Stimulated activated naive CD4-positive, alpha-beta T cell (primary cell): ENCODE data around the gene SAMD14.

ENCODE experiments used
- DNase-seq, 6 experiments: peaks; one replicate each; lab custom pipeline; 2025; lab: John Stamatoyannopoulos, UW

Gene SAMD14

DNA sequence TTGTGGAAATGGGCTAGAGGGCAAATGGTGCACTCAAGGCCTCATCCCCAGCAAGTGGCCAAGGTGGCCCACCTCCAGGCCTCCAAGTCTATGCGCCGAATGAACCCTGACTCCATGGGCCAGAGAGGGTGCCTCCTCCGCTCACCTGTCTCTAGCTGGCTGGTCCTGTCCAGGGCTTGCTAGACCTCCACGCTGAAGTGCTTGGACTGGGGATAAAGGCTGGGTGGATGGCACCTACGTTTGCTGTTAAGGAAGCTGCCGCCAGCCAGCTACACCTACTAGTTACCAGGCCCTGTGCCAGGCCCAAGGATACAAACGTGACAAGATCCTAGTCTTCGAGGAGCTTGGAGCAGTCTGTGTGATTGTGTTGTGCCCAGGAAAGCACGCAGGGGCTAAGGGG is 35.1 kb upstream of the SAMD14 start:
- no peak for DNase-seq

DNA sequence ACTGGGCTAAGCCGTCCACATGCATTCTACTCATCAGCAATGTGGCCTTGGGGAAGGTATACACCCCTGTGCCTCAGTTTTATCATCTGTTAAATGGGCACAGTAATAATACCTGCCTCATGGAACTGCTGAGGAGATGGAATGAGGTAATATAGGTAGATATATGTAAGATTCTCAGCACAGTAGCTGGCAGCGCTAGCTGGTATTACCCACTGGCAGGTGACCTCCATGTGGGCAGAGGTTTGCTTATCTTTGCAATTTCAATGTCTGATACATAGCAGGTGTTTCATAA is 34.7 kb upstream of the SAMD14 start:
- DNase-seq: no peak

DNA sequence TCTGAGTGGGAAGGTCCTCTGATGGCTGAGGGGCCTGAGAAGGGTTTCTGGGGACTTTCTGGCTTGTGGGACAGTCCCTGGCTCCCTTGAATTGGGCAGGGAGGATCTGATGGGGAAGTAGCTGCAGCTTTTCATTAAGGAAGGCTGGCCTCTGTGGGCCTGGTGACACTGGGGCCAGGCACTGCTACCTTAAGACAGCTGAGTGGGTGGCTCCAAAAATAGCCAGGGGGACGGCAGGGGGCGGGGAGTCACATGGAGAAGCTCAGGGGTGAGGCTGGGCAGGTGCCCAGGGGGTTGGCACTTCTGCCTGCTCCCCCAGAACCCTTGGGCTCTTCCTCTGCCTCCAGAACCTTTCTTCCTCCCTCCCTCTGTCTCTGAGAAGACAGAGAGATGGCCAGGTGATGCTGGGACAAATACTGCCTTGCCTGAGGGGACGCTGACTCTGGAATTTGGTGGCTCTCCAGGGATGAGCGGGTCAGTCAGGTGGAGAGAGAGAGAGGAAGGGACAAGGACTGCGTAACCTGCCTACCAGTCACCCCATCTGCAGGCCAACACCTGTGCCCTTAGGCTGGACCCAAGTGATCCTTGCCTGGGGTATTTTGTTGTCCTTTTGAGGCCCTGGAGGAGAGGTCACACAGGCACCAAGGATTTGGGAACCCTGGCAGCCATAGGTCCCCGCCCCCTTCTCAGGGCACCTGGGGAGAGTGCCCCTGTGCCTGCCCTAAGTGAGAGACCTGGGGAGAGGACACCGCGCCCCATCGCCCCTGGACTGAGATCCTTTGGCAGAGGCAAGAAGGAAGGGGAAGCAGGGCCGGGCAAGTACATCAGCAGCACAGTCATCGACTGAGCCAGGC is 34.1 kb upstream of the SAMD14 start:
- no peak for DNase-seq

DNA sequence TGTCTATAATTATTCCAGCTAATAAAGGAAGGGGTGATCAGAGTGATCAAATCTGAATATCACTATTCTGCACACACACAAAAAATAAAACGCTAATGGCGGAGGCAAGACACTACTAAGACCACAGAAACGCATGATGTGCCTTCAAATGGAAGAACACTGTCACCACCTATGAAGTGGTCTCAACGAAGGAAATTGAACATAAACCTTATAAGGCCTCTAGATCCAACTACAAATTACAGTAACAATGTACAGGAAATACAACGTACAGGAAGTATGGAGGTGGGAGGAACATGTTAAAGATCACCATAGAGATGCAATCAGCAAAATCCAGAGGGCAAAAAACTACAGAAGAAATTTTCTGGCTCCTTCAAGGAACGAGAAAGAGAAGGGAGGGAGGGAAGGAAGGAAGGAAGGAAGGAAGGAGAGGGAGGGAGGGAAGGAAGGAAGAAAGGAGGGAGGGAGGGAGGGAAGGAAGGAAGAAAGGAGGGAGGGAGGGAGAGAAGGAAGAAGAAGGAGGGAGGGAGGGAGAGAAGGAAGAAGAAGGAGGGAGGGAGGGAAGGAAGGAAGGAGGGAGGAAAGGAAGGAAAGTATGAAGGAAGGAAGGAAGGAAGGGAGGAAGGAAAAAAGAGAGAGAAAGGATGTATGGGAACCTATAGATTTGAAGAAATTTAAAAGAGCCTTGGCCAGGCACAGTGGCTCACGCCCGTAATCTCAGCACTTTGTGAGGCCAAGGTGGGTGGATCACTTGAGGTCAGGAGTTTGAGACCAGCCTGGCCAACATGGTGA is 32.7 kb upstream of the SAMD14 start:
- peak in 3 of 6 experiments; percentile 22 to 53 (median 25) for DNase-seq

DNA sequence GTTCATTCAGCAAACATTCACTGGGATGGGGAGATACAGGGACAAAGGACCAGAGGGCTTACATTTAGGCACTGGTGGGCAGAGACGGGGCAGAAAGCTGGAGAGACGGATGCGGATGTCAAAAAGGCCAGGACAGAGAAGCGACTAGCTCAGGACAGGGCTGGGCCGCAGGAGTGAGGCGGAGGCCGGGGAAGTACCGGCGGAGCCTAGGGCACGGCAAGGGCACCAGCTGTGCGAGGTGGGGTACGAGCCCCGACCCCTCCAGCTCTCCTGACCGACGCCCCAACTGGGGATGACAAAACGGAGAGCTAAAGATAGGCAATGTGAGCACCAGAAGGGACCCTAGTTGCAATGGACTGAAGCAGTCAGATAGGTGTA is 31.9 kb upstream of the SAMD14 start:
- no peak for DNase-seq

DNA sequence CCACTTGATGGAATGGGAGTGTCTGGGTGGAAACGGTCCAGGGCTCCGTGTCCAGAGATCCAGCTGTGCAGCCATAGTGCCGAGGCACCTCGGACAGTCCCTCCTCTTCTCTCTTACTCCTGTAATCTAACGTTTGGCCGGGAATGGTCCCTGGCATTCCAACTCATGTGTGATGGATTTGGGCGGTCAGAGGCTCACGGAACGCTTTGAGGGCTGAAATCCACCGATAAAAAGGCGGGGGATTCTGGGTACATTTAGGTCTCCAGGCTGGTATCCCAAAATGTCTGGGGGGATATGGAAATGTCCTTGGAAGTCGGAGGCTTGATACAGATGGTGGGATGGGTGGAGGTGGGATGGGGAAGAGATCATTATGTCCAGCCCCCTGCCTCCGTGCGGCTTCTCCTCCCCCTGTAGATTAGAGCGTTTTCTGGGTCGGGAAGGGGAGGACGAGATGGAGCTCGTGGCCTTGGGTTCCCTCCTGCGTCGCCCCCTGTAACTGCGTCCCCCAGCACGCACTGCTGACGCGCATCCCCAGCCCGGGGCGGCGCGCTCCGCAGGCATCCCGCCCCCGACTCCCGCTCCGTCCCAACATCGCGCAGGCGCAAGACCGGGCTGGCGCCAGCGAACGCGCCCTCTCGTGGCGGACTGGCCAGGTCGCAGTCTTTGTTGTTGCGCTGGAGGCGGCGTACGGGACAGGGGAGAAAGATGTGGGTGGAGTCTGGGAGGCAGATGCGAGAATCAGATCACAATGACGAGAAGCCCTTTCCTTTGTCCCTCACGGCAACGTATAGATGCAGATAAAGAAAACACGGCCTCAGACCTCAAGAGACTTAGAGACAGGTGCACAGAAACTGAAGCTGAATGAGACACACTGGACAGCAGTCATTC is 31.3 kb upstream of the SAMD14 start:
- peak; percentile 86 to 93 (median 92) for DNase-seq

DNA sequence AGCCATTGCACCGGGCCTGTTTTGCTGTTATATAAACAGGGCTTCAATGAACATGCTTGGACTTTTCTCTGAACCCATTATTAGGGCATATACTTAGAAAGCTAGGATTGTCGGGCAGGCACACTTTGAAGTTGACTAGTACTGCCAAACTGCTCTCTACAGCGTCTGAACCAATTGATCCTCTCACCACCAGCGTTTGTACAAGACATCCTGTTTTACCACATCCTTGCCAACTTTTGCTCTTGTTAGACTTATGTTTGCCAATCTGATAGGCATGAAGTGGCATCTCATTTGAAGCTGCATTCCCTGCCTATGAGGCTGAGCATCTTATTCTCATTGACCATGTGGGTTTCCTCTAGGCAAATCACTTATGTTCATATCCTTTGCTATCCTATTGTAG is 27.9 kb upstream of the SAMD14 start:
- peak in 1 of 6 experiments; percentile 5 for DNase-seq

DNA sequence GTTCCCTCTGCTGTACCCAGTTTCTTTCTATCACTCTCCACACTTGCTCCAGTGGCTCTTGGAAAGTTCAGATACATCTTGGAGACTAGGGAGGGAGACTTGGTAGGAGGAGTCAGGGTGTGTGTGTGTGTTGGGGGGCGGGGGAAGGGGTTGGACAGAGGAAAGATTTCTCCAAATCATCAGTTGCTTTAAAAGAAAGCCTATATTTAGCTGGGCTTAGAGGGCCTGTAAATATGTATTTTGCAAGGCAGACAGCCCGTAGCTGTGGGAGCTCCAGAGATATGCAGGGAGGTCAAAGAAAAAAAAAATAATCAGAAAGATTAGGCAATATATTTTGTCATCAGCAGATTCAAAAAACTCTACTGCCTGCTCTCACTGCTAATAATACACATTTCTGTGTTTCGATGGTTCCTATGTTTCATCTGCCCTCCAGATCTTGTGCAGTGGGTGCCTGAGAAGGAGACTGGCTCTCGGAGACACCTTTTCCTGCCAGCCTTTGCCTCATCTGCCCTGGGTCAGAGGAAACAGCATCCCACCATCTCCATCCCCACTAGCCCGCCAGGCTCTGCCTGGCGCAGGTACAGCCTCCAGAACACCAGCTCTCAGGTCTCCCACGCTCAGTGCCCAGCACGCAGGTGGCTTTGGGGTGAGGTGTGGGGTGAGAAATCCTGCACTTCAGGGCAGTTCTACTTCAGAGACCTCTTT is 25.3 kb upstream of the SAMD14 start:
- no peak for DNase-seq

DNA sequence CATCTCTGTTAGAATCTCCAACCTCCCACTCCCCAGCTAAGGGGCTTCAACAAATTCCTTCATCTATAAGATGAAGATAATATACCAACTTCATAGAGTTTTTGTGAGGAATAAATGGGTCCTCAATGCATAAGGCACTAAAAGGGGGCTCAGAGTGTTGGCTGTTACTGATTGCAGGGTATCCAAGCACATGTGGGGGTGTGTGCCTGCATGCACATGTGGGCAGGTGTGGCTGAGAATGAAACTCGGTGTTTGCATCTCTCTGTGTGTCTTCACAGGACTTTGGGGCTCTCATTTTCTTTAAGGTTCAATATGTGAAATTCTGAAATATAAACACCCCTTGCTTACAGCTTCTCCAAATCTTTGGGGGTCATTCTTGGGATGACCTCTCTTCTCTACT is 24.6 kb upstream of the SAMD14 start:
- DNase-seq: no peak

DNA sequence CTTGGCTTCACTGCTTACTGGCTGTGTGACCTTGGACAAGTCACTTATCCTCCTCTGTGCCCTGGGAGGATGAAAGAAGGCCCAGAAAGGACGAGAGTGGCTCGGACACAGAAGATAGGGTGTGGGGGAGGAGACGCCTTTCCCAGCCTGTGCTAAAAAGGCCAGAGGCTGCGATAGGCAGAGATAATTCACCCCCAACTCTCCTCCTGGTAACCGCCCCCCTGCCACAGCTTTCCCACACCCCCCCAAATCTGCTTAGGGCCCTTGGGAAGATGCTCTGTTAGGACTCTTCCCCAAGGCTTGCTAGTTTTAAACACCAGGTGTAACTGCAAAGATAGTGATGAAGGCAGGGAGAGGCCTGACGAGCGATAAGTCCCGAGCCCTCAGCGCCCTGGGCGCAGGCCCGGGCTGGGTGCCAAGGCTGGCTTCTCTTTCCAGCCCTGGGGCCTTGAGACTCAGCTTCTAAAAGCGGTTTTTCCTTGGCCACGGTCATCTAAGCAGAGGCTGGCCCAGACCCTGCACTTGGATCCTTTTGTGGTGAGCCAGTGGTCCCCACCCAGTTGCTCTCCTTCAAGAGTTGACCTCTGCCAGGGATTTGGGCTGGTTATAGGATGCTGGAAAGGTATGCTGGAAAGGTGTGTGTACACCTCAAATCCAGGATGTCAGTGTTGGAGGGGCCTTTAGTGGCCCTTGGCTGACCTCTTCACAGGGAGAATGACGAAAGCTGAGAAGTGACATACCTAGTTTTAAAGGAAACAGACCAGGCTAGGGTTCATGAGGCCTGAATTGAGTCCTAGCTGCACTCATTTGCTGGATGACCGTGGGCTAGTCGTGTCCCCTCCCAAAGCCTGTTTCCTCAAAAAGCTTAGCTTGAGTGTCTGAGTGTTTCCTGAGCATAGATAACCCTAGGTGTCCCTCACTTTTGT is 24.0 kb upstream of the SAMD14 start:
- no peak for DNase-seq

DNA sequence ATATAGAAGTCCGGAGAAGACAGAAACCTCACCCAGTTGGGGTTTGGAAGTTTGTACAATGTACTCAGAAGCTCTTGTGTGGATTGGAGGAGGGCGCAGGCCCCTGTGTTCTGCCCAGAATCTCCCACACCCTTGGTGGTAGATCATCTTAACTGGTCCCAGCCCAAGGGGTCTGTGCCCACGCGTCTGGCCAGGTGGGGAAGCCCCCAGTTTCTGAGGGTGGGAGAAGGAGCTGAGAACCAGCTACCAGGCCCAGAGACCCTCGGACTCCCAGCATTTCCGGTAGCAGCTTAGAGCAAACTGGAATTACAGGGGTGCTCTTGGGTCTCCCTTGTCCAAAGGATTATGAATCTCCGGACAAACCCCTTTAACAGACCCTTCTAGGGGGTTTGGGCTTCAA is 22.8 kb upstream of the SAMD14 start:
- no peak for DNase-seq

DNA sequence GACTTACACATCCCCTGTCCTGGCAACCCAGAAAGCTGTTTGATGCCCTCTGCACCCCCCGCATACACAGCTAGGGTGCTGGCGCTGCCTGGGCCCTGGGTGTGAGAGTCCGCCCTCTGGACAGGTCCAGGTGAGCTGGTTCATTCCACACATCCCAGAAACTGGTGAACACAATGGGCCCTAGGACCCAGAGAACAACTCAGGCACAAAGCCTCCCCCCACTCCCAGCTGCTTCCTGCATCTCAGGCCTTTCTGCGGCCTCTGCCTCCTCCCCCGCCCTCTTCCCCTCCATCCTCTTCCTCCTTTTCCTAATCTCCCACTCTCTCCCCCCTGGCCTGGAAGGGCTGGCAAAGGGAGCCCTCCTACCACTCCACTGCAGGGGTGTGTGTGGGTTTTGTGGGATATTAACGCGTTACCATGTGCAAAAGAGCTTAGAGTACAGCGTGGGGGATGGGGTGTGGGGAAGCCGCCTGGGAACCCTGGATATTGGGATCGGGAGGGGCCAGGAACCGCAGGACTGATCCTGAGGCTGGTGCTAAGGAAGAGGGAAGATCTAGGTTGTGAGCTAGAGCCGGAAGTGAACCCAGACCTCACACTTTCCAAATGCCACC is 22.1 kb upstream of the SAMD14 start:
- DNase-seq: peak; percentile 24 to 70 (median 40)

DNA sequence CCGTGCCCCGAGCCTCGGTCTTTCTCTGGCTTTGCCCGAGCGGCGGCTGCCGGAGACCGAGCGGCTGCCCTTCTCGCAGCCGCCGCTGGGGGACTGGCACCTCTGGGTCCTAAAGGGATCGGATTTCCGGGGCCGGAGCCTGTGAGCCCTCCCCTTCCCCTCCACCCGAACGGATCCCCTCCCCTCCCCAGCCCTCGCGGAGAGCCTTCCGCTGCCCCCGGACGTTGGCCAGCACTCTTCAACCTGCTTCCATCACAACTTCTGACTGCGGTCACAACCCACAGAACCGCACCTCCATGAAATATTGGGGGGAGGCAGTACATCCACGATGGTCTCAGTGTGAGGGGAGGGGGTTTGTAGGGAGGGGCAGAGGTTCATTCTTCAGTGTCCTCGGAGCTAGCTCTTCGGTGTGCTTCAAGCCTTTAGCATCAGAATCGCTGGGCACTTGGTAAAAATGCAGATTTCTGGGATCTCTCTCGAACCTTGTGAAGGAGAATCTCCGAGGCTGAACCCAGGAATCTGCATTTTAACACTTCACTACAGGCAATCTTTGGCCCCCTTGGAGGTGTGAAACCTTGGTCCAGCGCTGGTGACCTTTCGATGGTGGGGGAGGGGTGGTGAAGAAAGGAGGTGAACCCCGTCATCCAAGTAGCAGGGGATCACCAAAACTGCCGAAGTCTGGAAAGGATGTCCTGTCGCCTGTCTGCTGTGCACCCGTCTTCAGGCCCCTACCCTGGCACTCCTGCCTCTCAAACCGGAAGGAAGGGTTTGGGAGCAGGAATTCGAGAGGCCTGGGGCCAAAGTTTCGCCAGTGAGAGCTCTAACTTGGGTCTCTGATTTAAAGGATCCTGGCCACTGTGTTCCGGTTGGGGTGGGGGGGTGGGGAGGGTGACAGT is 21.3 kb upstream of the SAMD14 start:
- peak; percentile 64 to 78 (median 75) for DNase-seq

DNA sequence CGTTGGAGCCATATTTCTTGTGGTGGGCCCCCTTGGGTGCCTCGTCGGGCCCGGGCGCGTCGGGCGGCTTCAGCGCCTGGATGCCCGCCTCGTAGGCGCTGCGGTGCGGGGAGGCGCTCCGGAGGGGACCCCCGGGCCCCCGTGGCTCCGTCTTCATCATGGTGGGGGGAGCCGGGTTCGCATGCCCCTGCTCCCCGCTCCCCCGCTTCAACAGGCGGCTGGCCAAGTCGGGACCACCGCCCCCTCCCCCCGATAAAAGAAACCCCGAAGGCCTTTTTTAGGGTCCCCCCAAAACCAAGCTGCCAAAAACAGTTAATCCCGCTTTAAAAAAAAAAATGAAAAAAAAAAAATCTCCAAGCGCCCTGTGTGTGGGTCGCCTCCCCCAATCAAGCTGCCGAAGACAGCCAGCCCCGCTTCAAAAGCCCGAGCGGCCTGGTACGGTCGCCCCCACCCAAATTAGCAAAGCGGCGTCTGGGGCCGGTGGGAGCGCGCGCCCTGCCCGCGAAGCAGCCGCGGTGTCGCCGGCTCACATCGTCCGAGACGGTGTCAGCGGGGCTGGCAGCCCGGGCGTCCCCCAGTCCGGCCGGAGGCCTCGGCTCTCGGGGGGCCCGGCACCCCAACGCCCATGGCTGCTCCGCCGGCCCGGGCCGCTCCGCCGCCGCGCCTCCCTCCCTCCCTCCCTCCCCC is 20.5 kb upstream of the SAMD14 start, which contains the start of gene PPP1R9B:
Gene PPP1R9B, minus strand, starts transcription at position 324 of the 687 bp plus-strand sequence. Its CDS starts 164 bp downstream, at position 160.
- peak in 2 of 6 experiments; percentile 32 to 76 for DNase-seq

DNA sequence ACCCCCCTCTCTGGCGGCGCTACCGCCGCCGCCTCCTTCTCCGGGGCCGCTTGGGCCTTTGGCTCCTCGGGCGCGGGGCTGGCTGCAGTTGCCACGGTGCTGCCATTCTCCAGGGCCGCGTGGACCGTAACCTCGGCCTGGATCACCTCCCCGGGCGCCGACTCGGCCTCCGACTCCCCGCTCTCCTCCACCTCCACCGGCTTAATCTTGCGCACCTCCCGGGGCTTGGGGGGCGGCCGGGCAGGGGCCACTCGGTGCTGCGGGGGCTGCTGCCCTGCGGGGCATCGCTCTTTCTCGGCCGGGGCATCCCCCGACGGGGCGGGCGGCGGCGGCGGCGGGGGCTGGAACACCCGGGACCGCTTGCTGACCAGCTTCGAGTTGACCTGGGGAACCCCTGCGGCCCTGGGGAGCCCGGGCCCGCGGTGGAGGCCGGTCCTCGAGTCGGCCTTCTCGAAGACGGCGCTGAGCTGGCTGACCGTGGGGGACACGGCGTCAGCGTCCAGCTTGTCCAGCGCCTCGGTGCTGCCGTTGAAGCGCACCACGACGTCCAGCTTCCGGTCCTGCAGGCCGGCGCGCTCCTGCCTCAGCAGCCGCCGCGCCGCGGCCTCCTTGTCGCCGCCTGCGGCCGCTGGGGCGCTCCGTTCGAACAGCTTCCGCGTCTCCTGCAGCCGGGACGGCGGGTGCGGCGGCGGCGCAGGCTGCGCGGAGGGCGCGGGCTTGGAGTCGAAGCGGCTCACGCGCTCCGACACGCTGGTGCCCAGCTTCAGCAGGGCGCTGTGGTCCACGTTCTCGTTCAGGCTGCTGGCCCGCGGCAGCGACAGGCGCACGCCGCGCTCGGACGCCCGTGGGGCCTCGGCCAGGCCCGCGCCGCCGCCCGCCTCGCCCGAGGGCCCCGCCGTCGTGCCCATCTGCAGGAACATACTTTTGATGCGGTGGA is 19.7 kb upstream of the SAMD14 start:
- peak; percentile 42 to 66 (median 49) for DNase-seq

DNA sequence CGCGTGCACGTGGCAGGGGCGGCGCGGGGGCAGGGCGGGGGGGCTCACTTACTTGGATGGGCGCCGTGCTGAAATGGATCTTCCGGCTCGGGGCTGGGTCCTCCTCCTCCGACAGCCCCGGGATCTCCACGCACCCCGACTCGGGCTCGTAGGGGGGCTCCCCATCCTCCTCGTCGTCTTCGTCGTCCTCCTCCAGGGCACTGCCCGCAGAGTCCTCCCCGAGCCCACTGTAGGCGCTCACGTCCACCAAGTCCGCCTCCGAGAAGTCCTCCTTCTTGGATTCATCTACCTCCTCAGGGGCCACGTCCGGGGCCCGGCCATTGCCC is 19.1 kb upstream of the SAMD14 start:
- peak in 2 of 6 experiments; percentile 42 to 47 for DNase-seq
